Right hindlimb (tissue), 1 donor: ENCODE measurements around the gene COG2.
"Not testable (repeated sequence)": the region's sequence is repeated elsewhere in the genome, so short reads cannot be mapped to it uniquely, and the experiment has no call there.

ENCODE experiments used
- DNase-seq: peaks from one replicate; pipeline ENCODE4 v3.0.0-alpha.2; 2018

Gene COG2, protein sequence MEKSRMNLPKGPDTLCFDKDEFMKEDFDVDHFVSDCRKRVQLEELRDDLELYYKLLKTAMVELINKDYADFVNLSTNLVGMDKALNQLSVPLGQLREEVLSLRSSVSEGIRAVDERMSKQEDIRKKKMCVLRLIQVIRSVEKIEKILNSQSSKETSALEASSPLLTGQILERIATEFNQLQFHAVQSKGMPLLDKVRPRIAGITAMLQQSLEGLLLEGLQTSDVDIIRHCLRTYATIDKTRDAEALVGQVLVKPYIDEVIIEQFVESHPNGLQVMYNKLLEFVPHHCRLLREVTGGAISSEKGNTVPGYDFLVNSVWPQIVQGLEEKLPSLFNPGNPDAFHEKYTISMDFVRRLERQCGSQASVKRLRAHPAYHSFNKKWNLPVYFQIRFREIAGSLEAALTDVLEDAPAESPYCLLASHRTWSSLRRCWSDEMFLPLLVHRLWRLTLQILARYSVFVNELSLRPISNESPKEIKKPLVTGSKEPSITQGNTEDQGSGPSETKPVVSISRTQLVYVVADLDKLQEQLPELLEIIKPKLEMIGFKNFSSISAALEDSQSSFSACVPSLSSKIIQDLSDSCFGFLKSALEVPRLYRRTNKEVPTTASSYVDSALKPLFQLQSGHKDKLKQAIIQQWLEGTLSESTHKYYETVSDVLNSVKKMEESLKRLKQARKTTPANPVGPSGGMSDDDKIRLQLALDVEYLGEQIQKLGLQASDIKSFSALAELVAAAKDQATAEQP

GRCh38 chr1:230642263-230642959, at the start of gene COG2:
Gene COG2, plus strand, starts transcription at chr1:230642481. Its CDS starts 126 bp downstream, at chr1:230642607.
- peak; percentile 96 for DNase-seq

DNA sequence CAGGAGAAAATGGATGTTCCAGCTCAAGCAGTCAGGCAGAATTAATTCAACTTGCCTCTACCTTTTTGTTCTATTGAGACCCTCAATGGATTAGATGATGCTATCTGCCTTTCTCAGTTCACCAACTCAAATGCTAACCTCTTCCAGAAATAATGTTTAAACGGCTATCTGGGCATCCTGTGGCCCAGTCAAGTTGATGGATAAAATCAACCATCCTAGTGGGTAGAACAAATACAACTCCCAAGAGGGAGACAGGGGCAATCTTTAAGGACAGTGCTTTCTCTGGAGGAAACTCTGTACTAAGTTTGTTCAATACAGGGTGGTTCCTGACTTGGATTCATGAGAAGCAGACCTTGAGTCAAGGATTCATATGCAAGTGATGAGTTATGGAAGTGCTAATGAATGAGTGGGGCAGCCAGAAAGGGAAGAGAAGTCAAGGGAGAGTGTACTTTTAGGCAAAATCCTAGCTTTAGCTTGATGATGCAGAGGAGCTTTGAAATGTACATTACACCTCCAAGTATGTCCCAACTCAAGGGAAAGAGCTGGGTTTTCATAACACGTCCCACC, 49.4 kb upstream of the COG2 start:
- no peak for DNase-seq

GRCh38 chr1:230594214-230594773, 48.0 kb upstream of the COG2 start:
- DNase-seq, result no peak

DNA sequence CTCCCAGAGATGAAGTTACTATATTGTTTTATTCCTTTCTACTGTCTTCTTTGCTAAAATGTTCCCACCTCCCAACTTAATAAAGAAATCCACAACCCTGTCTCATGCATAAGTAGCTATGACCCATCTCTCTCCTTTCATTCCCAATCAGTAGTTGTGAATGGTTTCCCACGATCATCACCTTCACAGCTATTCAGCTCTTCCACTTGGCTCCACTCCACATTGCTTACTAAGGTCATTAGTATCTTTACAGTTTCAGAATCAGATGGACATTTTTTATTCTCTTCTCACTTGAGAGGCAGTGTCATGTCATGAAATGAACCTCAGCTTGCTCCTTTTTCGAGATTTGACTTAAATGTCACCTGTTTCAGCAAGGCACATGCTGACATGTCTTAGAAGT, 47.1 kb upstream of the COG2 start:
- DNase-seq, result no peak

GRCh38 chr1:230596306-230596705, 46.0 kb upstream of the COG2 start:
- no peak for DNase-seq

DNA sequence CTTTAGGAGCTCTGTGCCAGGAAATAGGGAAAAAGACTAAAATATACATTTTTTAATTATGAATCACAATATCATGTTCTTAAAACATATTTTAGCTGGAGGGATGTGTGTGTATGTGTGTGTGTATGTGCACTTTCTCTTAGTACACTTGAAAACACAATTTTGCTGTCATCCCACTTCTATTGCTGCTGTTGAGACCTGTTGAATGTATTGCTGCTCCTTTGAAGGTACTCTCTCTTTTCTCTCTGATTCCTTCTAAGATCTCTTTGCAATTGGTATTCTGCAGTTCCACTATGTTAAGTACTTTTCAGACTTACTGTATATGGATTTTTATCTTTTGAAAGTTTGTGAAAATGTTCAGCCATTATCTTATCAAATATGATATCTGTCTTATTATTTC, 43.5 kb upstream of the COG2 start:
- no peak for DNase-seq

GRCh38 chr1:230599926-230600656, 42.2 kb upstream of the COG2 start:
- no peak for DNase-seq

GRCh38 chr1:230600657-230601400, 41.5 kb upstream of the COG2 start:
- DNase-seq, result not testable (repeated sequence)

DNA sequence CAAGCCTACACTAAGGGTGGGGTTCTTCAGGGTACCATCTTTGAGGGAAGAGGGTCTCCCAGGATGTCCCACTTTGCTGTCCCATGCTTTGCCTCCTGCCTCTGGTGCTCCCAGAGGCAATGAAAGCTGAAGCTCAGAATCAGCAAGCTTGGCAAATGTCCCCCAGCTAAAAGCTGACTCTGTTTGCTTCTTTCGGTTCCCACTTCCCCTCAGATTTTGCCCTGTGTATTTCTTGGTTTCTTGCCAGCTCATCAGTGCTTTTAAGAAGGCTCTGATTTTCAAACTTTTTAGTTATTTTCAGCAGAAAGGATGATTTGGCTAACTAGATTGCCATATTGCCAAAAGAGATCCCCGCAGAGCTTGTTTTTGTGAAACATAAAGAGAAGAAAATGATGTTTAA, 33.1 kb upstream of the COG2 start:
- DNase-seq, result no peak

DNA sequence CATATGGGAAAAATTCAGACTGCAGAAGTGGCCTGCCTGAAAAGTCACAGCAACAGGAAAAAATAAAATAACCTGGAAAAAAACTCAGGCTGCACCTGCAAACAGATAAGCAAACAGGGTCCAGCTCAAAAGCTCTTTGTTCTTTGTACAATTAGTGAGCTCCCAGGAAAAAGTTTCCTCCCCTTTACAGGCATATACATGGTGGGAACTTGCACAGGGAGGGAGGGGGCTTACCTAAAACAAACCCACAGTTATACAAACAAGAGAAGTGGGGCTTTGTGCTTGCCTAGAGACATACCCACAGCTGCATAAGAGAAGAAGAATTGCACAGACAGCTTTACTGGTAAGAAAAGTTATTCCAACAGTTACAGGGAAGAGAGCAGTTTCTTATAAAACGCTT, 31.7 kb upstream of the COG2 start:
- no peak for DNase-seq

DNA sequence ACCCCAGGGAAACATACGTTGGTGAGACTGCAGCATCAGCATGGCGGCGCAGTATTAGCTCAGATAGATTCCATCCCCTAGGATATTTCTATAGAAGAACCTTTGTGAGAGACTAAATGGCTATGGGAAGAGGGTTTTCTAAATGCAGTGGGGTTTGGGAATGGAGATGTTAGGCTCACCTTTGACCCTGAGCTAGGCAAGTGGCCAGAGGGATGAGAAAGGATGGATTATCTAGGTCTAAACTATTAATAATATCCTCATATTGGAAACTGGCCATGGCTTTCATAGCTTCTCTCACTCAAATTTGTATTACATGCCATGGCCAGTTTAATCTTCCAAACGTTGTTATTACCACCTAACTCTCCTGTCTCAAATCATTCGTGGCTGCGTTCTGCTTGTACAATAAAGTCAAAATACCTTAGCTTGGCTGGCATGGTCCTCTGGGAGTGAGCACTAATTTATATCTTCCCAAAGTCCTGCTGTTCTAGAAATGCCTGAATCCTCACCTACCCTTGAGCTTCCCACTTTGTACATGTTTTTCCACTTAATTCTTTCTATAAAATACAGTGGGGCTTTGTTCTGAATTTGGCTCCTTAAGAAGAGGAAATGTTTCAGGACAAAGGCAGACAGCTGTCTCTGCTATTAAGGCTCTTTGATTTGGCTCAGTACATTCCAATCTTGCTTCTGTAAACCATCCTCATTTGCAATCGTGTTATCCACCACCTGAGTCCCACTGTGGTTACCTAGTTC, 31.0 kb upstream of the COG2 start:
- no peak for DNase-seq

GRCh38 chr1:230611878-230612235, 30.4 kb upstream of the COG2 start:
- no peak for DNase-seq

DNA sequence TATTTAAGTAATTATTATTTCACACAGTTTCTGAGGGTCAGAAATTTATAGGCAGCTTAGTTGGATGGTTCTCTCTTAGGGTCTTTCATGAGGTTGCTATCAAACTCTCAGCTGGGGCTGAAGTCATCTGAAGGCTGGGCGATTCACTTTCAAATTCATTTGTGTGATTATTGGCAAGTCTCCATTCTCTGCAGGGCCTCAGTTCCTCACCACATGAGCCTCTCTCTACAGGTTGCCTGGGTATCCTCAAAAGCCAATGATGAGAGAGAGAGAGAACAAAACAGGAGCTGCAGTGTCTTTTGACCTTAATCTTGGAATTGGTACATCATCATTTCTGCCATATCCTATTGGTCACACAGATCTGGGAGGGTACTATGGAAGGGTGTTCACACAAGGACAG, 29.6 kb upstream of the COG2 start:
- no peak for DNase-seq

GRCh38 chr1:230614121-230614520, 28.2 kb upstream of the COG2 start:
- DNase-seq, result no peak

GRCh38 chr1:230618537-230618936, 23.7 kb upstream of the COG2 start:
- DNase-seq, result no peak

GRCh38 chr1:230620649-230621323, 21.5 kb upstream of the COG2 start:
- DNase-seq, result no peak

DNA sequence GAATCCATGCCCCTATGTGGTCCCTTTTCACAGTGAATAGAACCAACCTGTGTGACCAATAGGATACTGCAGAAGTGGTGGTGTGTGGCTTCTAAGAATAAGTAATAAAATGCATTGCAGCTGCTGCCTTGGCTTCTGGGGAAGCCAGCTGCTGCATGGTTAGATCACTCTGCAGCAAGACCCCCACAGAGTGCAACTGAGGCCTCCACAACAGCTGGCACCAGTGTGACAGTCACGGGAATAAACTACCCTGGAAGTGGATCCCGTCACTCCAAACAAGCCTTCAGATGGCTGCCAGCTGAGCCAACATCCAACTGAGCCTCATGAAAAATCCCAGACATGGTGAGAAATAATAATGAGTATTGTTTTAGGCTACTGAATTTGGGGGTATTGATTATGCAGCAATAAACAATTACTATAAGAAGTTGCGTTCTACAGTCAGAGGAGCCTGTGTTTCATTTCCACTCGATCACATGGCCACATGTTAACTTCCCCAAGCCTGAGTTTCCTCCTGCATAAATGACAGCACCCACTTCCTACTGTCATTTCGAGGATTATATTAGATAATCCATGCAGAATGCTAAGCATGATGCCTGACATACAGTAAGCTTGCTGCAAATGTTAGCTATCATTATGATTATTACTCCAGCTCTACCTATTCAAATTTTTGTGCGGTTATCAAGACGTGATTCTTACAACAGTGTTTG, 20.8 kb upstream of the COG2 start:
- peak; percentile 81 for DNase-seq

GRCh38 chr1:230622151-230622550, 20.1 kb upstream of the COG2 start:
- no peak for DNase-seq

DNA sequence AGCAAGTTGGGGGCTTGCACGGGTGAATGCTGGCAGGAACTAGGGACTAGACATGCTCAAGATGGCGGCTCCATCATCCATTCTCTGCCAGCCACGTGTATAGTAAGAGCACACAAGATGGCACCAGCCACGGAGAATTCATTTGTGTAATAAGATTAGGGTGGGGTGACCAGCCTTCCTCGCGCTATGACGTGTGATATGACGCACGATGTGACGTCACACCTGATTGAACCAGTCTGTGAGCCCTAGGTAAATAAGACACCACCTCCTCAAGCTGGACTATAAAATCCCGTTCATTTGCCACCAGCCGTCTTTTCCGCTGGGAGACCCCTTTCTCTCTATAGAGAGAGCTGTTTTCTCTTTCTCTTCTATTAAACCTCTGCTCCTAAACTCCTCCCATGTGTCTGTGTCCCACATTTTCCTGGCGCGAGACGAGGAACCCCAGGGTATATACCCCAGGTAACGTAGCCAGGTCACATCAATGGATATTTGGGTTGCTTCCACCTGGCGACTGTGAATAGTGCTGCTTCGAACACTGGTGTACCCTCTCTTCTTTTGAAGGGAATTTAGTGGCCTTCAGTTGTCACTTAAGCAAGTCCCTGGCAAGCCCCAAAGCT, 18.1 kb upstream of the COG2 start:
- no peak for DNase-seq
